Lower leg skin (tissue), 3 donors: ENCODE data around the gene CACFD1.

ENCODE experiments used
- CTCF ChIP-seq, 3 donors: fragments of 450-650 bp; IDR thresholded peaks; one replicate each; pipeline ENCODE4 v1.5.1; 2016; ENCODE audit warnings: antibody characterized with exemption in 3 of 3, mild to moderate bottlenecking in 3 of 3, moderate library complexity in 2 of 3
- POLR2A ChIP-seq, 2 donors: fragments of 450-650 bp; IDR thresholded peaks; one replicate each; pipeline ENCODE4 v1.6.1; 2016 to 2017; ENCODE audit warnings: antibody characterized with exemption in 2 of 2, mild to moderate bottlenecking in 1 of 2, moderate library complexity in 1 of 2

GRCh38 chr9:133518706-133519449 is 59.1 kb downstream of the CACFD1 start:
- TF ChIP-seq CTCF (IDR thresholded peaks at IDR 0.05), result no peak
- no peak for TF ChIP-seq POLR2A (IDR thresholded peaks at IDR 0.05)
